Stomach (tissue), 4 donors: ENCODE measurements around the gene GCAT.

Experiments used
- POLR2A ChIP-seq, 4 donors: fragments of 450-650 bp; IDR thresholded peaks; one replicate each; pipeline ENCODE4 v1.6.1; 2016; ENCODE audit warnings: antibody characterized with exemption in 4 of 4, control low read depth in 2 of 4, mild to moderate bottlenecking in 1 of 4, moderate library complexity in 1 of 4
- TF ChIP-seq, protein P1 (sequence below), 7 experiments: fragments of 450-650 bp in 4 of 7; fragments of 200-600 bp in 3 of 7; sonication (generic) in 3 of 7; IDR thresholded peaks; one replicate each; pipeline ENCODE4 v1.5.1; 2016 to 2019; ENCODE audit warnings: antibody characterized with exemption in 7 of 7, control low read depth in 2 of 7, mild to moderate bottlenecking in 1 of 7

DNA sequence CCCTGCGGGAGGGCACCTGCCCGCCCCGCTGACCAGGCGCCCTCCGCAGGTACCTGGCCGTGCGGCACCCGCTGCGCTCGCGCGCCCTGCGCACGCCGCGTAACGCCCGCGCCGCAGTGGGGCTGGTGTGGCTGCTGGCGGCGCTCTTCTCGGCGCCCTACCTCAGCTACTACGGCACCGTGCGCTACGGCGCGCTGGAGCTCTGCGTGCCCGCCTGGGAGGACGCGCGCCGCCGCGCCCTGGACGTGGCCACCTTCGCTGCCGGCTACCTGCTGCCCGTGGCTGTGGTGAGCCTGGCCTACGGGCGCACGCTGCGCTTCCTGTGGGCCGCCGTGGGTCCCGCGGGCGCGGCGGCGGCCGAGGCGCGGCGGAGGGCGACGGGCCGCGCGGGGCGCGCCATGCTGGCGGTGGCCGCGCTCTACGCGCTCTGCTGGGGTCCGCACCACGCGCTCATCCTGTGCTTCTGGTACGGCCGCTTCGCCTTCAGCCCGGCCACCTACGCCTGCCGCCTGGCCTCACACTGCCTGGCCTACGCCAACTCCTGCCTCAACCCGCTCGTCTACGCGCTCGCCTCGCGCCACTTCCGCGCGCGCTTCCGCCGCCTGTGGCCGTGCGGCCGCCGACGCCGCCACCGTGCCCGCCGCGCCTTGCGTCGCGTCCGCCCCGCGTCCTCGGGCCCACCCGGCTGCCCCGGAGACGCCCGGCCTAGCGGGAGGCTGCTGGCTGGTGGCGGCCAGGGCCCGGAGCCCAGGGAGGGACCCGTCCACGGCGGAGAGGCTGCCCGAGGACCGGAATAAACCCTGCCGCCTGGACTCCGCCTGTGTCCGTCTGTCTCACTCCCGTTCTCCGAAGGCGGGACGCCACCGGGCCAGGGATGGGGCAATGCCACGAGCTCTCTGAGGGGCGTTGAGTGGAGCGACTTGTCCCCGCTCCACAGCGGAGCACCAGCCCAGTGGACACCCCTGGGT, 17.2 kb downstream of the GCAT start:
- no peak for TF ChIP-seq POLR2A (IDR thresholded peaks at IDR 0.05)
- TF ChIP-seq, protein P1, sequence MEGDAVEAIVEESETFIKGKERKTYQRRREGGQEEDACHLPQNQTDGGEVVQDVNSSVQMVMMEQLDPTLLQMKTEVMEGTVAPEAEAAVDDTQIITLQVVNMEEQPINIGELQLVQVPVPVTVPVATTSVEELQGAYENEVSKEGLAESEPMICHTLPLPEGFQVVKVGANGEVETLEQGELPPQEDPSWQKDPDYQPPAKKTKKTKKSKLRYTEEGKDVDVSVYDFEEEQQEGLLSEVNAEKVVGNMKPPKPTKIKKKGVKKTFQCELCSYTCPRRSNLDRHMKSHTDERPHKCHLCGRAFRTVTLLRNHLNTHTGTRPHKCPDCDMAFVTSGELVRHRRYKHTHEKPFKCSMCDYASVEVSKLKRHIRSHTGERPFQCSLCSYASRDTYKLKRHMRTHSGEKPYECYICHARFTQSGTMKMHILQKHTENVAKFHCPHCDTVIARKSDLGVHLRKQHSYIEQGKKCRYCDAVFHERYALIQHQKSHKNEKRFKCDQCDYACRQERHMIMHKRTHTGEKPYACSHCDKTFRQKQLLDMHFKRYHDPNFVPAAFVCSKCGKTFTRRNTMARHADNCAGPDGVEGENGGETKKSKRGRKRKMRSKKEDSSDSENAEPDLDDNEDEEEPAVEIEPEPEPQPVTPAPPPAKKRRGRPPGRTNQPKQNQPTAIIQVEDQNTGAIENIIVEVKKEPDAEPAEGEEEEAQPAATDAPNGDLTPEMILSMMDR (IDR thresholded peaks at IDR 0.05), result no peak
